Lung microvascular endothelial cell (primary cell): ENCODE results near the gene PIRT. TPM values are rescaled to one million over a fixed set of nuclear protein-coding genes. Genes with fewer than 3 reads are reported as not detected.
"Not testable (repeated sequence)": the region's sequence is repeated elsewhere in the genome, so short reads cannot be mapped to it uniquely, and the experiment has no call there.

Experiments
- DNase-seq, 2 donors: peaks; one replicate each; pipeline versions ENCODE4 v3.0.0 to v3.0.0-alpha.2; 2010; ENCODE audit warnings: low read depth in 2 of 2
- total RNA-seq: library from RNA; depleted of rRNA; stranded (reverse); fragments of >200 nt; gene quantifications from 2 replicates; pipeline ENCODE4 v1.2.1, GENCODE V29; 2014

Gene PIRT
- not detected in 2 replicates for total RNA-seq

GRCh38 chr17:10837921-10838320 is at the start of gene PIRT:
Gene PIRT (minus strand): TSS chr17:10838087. CDS start chr17:10825645, 12,442 bp downstream.
- no peak for DNase-seq

- no peak for DNase-seq
These were observed 44.1 kb upstream of the PIRT start for GRCh38 chr17:10881959-10882358.

- DNase-seq = peak; percentile 11 to 23
These were observed 41.4 kb upstream of the PIRT start for GRCh38 chr17:10879190-10879836.

GRCh38 chr17:10875984-10876555 is 38.2 kb upstream of the PIRT start:
- DNase-seq = peak; percentile 44 to 58

GRCh38 chr17:10875430-10875851 is 37.6 kb upstream of the PIRT start:
- DNase-seq = peak in 1 of 2 donors; percentile 21

GRCh38 chr17:10871914-10872313 is 34.0 kb upstream of the PIRT start:
- DNase-seq = no peak

- no peak for DNase-seq
These were observed 32.6 kb upstream of the PIRT start for GRCh38 chr17:10870336-10871050.

GRCh38 chr17:10868744-10869143 is 30.9 kb upstream of the PIRT start:
- not testable (repeated sequence) for DNase-seq

- no peak for DNase-seq
These were observed 21.2 kb upstream of the PIRT start for GRCh38 chr17:10859051-10859450.

GRCh38 chr17:10857976-10858375 is 20.1 kb upstream of the PIRT start:
- DNase-seq = no peak

- DNase-seq = not testable (repeated sequence)
These were observed 8.7 kb upstream of the PIRT start for GRCh38 chr17:10846636-10847035.

GRCh38 chr17:10845388-10845751 is 7.5 kb upstream of the PIRT start:
- DNase-seq = no peak

- DNase-seq = peak; percentile 68 to 72
These were observed 6.9 kb upstream of the PIRT start for GRCh38 chr17:10844621-10845387.

- DNase-seq = no peak
These were observed 5.9 kb upstream of the PIRT start for GRCh38 chr17:10843811-10844210.

- DNase-seq = no peak
These were observed 4.8 kb upstream of the PIRT start for GRCh38 chr17:10842658-10843057.

- no peak for DNase-seq
These were observed 795 bp upstream of the PIRT start for GRCh38 chr17:10838682-10839081.

- DNase-seq = no peak
These were observed 809 bp downstream of the PIRT start for GRCh38 chr17:10836966-10837590.

- DNase-seq = no peak
These were observed 1.7 kb downstream of the PIRT start for GRCh38 chr17:10836145-10836544.

GRCh38 chr17:10831696-10832095 is 6.2 kb downstream of the PIRT start:
- no peak for DNase-seq

- no peak for DNase-seq
These were observed 9.9 kb downstream of the PIRT start for GRCh38 chr17:10827898-10828552.

GRCh38 chr17:10824874-10825273 is 13.0 kb downstream of the PIRT start:
- DNase-seq = no peak
